Measurements from ENCODE around the gene RTCA. TPM values are rescaled to one million over a fixed set of nuclear protein-coding genes. Genes with fewer than 3 reads are reported as not detected.
A peak's percentile ranks its signal among the peaks of the same experiment; 100 is the strongest.
"Not testable (repeated sequence)": the region's sequence is repeated elsewhere in the genome, so short reads cannot be mapped to it uniquely, and the experiment has no call there.

RTCA gene
- total RNA-seq, 1 donor from 2014 or later = 64.0 TPM

- no peak overlapping the region for H3K4me3 ChIP-seq (ENCODE audit: low read depth, low read length)
- FAIRE-seq (no peak), DNase-seq (ENCODE audit: low read depth) (peak; percentile 58)
- H3K27me3 ChIP-seq (ENCODE audit: control insufficient read depth, insufficient read depth, low read length) = no peaks in the 10 kb centered on the region
- peaks cover 3% of the 10 kb centered on the region for H3K36me3 ChIP-seq (ENCODE audit: control insufficient read depth, insufficient read depth, low read length)
- TF ChIP-seq CTCF (IDR thresholded peaks at IDR 0.05; ENCODE audit: insufficient read depth, low read length, severe bottlenecking) = no peak
Measured at GRCh38 chr1:100229681-100230443, 36.2 kb upstream of the RTCA start.

DNA sequence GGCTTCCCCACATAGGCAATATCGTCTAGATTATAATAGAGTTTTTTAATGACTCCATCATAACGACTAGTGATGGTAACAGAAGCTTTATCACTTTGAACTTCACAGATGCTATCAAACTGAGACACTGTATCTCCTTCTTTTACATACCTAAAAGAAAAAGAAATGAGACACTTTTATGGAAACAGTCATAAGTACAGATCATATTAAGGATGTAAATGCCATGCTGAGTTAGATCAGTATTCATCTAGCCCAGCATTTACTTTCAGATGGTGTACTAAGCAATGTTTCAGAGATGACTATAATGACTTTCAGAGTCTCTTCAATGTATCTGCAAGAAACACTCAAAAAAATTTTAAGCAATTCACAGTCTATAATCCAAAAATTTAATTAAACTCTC lies 35.3 kb upstream of the RTCA start:
- no peak for TF ChIP-seq CTCF (IDR thresholded peaks at IDR 0.05; ENCODE audit: insufficient read depth, low read length, severe bottlenecking)
- H3K36me3 ChIP-seq (ENCODE audit: control insufficient read depth, insufficient read depth, low read length) = peaks cover 3% of the 10 kb centered on the region
- no peaks in the 10 kb centered on the region for H3K27me3 ChIP-seq (ENCODE audit: control insufficient read depth, insufficient read depth, low read length)
- H3K4me3 ChIP-seq (ENCODE audit: low read depth, low read length) = no peak overlapping the region
- DNase-seq (ENCODE audit: low read depth) (no peak), FAIRE-seq (no peak)

DNA sequence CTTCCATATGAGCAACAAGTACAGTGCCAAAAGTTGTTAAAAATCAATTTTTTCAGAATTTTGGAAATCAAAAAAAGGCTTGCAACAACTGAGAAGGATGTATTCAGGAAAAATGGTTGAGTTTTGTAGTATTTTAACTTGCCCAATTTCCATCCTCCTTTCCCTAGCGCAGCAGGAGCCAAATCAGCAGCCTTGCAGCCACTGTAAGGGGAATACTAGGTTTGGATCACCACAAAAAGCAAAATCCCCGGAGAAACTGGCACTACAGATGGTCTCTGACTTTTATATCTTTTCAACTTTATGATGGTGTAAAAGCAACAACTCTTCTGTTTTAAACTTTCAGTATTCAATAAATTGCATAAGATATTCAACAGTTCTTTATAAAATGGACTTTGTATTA lies 34.3 kb upstream of the RTCA start:
- no peak for FAIRE-seq
- no peak for TF ChIP-seq CTCF (IDR thresholded peaks at IDR 0.05; ENCODE audit: insufficient read depth, low read length, severe bottlenecking)
- H3K27me3 ChIP-seq (ENCODE audit: control insufficient read depth, insufficient read depth, low read length) = no peaks in the 10 kb centered on the region
- H3K36me3 ChIP-seq (ENCODE audit: control insufficient read depth, insufficient read depth, low read length) = peaks cover 3% of the 10 kb centered on the region
- no peak overlapping the region for H3K4me3 ChIP-seq (ENCODE audit: low read depth, low read length)
- no peak for DNase-seq (ENCODE audit: low read depth)

DNA sequence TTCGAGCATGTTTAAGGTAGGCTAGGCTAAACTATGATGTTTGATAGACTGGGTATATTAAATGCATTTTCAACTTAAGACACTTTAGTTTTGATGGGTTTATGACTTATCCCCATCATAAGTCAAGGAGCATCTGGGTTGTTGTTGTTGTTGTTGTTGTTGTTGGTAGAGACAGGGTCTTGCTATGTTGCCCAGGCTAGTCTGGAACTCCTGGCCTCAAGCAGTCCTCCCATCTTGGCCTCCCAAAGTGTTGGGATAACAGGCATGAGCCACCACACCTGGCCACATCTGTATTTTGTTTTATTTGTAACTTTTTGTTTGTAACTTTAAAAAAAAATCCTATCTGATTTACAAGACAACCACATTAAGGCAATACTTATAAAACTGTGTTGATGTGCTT lies 33.9 kb upstream of the RTCA start:
- TF ChIP-seq CTCF (IDR thresholded peaks at IDR 0.05; ENCODE audit: insufficient read depth, low read length, severe bottlenecking) = no peak
- Histone ChIP-seq H3K27me3 (ENCODE audit: control insufficient read depth, insufficient read depth, low read length) (no peaks in the 10 kb centered on the region), H3K36me3 (ENCODE audit: control insufficient read depth, insufficient read depth, low read length) (peaks cover 2% of the 10 kb centered on the region), H3K4me3 (ENCODE audit: low read depth, low read length) (no peak overlapping the region)
- DNase-seq (ENCODE audit: low read depth) (no peak), FAIRE-seq (no peak)

DNA sequence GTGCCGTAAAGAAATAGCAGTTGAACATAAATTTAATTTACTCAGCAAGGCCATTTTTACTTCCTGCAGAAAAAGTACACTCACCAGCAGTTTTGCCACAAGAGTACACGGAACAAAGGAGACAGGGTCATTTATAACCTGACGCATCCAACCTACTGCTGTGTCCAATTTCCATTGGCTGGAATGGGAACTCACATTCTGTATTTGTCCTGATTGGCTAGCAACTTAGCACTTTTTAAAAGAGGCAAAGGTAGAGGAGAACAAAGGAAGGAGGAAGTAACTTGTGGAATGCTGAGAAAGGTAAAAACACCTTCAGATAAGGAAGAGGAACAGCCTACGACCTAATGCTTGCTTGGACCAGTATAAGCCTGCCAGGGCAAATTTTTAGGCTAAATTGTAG lies 32.5 kb upstream of the RTCA start:
- not testable (repeated sequence) for H3K36me3 ChIP-seq (ENCODE audit: control insufficient read depth, insufficient read depth, low read length); H3K27me3 ChIP-seq (ENCODE audit: control insufficient read depth, insufficient read depth, low read length)
- peak; percentile 62 for DNase-seq (ENCODE audit: low read depth)

GRCh38 chr1:100234432-100234831 lies 31.6 kb upstream of the RTCA start:
- Histone ChIP-seq H3K4me3 (ENCODE audit: low read depth, low read length) (no peak overlapping the region), H3K36me3 (ENCODE audit: control insufficient read depth, insufficient read depth, low read length) (peaks cover 2% of the 10 kb centered on the region), H3K27me3 (ENCODE audit: control insufficient read depth, insufficient read depth, low read length) (no peaks in the 10 kb centered on the region)
- no peak for TF ChIP-seq CTCF (IDR thresholded peaks at IDR 0.05; ENCODE audit: insufficient read depth, low read length, severe bottlenecking)
- peak; percentile 83 for DNase-seq (ENCODE audit: low read depth)
- FAIRE-seq = no peak

More for the DNA sequence above, 32.5 kb upstream of the RTCA start:
- not testable (repeated sequence) for H3K4me3 ChIP-seq (ENCODE audit: low read depth, low read length); FAIRE-seq

Measured in bronchial epithelial cell (primary cell).